HG03159 (cell line): ENCODE results near the gene SLC12A4.

ENCODE experiments used
- ATAC-seq: cut with Tn5 transposase; IDR thresholded peaks from one replicate; pipeline ENCODE4 v1.9.1; 2021; ENCODE audit warnings: mild to moderate bottlenecking, moderate library complexity; ENCODE audit not compliant: unreplicated experiment

SLC12A4 gene

DNA sequence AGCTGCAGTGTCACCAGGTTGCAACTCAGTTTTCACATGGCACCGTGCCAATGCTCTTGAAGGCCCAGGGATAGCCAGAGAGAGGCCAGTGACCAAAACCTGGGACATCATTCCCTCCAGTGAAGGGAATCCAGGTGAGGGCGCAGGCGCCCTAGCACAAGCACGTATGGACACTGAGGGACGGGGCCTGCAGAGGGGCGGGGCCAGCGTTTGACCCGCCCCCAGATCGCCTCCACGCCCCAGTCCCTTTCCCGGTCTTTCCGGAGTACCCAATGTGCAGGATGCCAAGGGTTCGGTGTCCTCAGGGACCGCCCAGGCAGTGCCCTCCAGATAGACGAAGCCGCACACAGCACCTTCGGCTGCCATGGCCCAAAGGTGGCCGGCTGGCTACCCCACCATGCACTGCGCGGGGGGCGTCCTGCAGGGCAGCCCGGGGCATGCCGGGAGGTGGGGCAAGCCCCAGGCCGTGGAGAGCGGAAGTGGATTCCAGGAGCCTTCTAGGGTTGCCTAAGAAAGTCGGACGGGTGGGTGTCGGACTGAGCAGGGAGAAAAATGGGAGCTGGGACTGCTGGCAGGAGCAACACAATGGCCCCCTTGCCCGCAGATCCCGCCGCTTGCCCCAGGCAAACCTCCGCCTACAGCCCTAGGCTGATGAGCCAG is 4.6 kb downstream of the SLC12A4 start:
- ATAC-seq, result no peak

DNA sequence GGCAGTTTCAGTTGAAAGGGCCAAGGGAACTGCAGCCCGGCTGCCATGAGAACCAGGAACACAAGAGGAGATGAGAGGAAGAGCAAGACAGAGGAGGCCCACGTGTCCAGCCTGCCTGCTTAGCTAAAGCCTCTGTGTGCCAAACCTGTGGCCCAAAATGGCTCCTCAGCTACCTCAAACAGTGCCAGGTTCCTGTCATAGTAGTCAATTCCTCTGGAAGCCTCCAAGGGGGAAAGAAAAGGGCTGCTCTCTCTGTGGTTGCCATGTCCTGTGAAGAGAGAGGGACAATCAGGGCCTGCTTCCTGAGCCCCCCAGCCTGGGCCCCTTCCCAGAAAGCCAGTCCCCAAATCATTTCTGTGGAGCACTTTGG is 5.2 kb downstream of the SLC12A4 start:
- ATAC-seq, result no peak

DNA sequence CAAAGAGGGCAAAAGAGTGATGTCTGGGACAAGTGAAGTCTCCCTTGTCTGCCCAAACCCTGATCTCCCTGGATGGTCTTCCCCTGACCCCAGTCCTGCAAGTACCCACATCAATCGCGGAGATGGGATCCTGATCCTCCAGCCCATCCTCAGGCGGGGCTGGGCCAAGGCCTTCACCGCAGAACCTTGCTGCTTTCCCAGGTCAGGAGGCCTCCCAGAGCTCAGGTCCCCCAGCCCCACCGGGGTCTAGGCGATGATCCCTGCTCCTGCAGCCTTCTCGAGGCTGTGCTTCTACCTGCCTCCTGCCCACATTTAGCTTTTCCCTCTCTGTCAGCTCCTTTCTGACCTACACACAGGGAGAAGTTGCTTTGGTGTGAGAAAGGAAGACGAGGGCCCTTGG is 6.3 kb downstream of the SLC12A4 start:
- ATAC-seq, result no peak

DNA sequence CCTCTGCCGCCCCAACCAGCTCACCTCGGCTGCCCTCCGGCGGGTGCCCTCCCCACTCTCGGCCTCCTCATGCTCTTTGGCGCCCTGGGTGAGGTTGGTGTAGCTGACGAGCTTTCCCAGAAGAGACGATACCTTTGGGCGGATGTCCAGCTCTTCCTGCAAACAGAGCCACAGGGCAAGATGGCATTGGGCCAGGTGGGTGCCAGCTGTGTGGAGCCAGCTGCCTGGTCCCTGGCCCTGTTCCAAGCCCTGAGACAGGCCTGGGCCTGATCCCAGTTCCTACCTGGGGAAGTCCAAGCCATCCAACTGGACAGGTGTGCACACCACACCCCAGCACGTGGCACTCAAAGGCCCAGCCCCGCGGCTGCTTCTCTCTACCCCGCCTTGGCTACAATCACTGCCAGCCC is 6.9 kb downstream of the SLC12A4 start:
- no peak for ATAC-seq

DNA sequence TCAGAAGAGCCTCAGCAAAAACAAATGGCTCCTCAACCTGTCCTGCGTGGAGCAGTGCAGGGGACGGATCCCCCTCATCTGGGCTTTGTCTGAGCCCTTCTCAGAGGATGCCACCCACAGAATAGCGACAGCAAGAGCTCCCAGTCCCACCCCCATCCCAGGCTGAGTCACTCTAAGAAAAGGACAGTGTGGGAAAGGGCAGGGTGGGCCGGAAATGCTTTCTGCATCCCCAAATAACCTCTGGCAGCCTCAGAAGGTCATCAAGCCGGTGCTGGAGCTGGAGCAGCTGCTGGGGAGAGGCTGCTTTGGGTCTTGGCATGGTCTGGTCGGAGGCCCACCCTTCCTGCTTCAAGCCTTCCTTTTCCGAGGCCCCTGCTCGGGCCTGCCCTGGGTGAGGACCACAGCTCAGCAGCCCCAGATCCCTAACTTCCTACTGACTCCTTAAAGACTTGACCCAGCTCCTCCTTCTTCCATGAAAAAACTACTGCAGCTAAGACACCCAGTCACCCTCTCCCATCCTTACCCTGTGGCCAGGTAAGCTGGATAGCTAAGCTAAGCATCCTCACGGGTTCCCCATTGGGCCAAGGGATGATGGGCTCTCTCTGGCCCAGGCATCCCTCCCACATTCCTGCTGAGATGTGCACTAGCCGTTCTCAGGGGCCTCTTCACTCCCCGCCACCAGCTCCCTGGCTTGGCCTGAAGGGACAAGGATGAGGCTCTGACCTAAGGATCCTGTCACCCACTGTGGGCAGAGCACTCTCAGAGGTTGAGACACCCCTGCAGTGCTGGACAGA is 8.7 kb downstream of the SLC12A4 start:
- no peak for ATAC-seq

DNA sequence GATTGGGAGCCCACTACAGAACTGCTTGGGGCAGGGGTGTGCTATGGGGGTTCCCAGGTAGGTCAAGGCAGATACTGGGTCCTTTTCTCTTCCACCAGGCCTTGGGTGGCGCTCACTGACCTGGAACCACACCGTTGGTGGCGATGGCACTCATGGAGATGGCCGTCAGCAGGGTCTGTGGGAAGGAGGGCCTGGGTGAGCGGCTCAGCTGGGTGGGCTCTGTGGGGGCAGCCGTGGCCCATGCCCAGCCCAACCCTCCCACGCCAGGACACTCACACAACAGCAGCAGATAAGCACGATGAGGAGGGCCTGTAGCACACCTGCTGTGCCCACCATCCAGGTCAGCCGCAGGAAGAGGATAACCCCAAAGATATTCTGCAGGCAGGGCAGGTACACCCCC is 10.8 kb downstream of the SLC12A4 start:
- ATAC-seq, result no peak

DNA sequence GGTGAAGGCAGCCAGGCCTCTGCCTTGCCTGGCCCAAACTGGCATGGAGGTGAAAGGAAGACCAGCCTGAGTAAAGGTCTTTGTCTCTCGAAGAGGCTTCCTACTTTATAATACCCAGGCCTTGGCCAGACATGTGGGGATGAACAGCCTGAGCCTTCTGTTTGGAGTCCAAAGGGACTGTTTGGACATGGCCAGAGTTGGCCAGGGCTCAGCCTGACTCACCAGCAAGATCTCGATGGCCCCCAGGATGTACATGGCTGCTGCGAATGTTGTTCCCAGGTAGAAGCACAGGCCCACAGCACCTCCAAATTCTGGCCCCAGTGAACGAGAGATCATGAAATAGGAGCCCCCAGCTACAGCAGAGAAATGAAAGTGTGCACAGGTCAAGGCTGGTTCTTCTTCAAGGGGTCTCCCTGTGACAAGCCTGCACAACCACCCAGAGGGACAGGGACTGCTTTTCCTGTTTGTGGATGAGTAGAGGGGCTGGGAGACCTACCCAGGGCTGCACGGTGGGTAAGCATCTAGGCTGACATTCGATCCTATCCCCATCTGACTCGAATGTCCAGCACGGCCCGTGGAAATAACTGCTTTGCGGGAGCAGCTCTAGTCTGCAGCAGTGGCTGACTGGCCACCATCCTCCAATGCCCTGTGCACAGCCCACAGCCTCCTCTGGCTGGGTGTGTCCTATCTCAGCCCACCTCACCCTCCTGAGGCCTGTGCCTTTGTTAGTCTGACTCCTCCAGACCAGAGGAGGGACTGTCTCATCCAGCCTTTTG is 13.8 kb downstream of the SLC12A4 start:
- no peak for ATAC-seq

DNA sequence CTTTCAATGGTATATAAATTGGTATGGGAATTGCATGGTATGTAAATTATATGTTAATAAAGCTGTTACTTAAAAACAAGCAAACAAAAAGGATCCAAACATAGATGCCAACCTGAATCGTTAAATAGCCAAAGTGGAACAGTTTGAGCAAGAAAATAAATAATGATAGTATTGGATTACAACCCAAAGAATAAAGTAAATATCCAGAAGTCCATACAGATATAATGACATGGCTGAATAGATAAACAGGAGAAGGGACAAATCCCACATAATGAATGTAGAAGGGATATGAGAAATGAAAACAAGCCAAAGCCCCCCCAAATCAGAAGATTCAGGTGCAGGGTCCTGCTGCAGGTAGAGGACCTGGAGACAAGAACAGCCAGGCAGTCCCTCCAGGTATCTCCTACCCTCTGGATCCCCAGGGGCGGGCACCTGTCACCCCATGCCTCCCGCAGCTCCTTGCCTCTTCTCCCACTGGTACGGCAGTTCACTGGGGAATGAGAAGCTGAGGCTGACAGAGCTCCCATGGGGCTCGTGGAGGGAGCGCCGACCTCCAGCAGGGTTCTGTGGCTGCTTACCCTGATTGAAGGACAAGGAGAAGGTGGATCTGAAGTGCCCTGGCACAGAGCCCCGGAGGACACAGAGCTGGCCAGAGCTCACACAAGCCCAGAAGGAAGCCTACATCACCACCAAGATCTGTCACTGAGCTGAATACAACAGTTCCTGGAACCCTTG is 14.6 kb downstream of the SLC12A4 start:
- ATAC-seq, result no peak

DNA sequence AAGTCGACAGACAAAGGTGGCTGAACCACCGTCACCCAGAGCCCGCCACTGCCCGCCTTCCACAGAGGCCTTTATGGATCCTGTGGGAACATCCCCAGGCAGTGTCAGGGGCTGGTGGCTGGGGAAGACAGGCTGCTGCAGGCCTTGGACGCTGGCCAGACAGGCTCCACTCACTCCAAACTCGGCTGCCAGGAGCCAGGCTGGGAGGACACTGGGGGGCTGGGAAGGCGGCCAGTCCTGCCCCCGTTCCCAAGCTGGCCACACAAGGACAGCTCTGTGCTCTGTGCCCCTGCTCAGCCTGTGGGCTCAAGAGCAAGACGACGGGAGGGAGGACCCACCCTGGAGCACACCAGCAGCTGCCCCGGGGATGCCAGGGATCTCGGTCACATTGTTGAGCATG is 17.0 kb downstream of the SLC12A4 start:
- ATAC-seq, result no peak

DNA sequence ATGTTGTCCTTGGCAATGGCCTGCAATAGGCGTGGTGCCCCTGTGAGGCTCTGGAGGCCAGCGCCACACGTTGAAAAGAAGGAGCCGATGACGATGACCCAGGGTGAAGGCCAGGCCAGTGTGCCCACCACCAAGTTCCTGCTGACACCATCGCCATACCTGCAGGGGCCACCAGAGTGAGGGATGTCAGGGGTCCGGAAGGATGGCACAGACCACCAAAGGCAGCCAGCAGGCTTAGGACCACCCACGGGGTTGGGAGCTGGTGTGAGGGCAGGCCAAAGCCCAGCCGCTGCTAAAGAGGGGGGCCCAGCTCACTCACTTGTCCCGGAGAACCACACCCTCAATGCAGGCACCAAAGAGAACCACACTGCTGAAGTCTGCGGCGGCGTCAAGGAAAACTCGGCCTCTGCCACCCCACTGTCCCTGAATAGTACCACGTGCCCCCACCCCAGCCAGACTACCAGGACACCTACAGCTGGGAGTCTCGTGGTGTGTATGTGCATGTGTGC is 18.0 kb downstream of the SLC12A4 start:
- ATAC-seq, result no peak

DNA sequence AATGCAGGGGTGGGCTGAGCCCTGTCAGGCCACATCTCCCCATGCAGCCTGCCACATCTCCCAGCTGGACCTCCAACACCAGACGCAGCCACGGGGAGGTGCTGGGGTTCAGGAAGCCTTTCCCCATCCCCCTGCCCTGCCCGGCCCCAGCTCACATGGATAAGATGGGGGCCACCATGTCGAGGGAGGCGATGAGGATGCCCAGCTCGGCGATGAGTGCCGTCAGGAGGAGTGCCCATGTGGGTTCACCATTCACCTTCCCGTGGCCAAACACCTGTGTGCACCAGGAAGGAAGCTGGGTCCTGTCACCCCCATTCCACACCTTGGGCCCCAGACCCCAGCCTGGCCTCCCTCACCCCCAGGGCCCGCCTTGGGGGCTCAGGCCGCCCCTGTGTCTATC is 18.8 kb downstream of the SLC12A4 start:
- no peak for ATAC-seq

DNA sequence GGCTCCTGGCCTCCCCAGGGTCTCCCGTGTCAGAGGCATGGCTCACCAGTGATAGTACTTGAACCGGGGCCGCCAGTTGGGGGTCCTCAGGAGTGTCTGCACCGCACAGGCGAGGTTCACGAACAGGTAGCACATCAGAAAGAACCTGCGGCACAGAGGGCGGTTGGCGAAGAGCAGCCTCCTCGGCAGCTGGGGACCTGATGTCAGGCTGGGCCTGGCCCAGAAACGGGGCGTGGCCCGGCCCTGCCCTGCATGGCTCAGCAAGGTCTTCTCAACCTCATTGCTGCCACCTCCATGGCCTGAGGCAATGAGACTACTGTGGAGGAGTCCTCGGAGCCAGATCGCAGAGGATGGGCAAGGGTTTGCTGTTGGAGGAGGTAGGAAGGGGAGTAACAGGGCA is 20.4 kb downstream of the SLC12A4 start:
- ATAC-seq, result no peak

DNA sequence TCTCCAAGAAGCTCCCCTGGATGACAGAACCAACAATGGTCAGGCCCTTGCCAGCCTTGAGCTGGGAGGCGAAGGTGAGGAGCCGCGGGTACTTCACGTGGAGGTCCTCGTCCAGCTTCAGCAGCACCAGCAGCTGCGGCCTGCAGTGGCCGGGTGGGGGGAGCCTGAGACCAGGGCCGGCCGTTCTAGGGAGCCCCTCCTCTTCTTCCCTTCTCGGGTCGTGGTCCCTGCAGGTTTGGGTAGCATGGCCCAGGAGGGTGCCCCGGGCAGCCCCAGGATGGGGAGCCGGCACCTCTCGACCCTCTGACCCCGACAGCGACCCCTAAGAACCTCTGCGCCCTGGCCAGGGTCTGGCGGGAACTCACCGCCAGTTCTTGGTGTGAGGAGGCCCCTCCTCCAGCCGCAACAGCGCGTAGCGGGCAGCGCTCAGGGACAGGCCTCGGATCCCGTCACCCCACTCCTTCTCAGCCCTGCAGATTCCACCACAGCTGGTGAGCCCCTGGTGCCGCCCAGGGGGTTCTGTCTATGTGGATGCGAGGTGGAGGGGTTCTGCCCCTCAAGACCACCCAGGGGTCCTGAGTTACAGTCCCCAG is 21.4 kb downstream of the SLC12A4 start:
- no peak for ATAC-seq

DNA sequence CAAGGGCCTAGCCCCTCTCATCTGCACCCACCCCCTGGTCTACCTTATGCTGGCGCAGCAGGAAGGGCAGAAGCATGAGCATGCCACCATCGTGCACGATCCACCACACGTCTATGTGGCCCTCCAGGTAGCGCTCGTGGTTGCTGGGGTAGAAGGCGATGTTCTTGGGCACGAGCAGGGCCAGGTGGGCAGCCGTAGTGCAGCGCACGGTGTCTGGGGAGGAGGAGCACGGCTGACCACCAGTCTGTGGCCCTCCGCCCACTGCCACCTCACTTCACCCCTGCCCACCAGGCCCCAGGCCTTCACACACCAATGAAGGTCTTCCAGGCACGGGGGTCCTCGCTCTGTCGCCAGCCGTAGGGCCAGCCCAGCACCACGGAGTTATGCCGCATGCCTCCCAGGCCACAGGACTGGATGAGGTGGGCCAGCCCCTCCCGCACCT is 22.3 kb downstream of the SLC12A4 start:
- no peak for ATAC-seq

DNA sequence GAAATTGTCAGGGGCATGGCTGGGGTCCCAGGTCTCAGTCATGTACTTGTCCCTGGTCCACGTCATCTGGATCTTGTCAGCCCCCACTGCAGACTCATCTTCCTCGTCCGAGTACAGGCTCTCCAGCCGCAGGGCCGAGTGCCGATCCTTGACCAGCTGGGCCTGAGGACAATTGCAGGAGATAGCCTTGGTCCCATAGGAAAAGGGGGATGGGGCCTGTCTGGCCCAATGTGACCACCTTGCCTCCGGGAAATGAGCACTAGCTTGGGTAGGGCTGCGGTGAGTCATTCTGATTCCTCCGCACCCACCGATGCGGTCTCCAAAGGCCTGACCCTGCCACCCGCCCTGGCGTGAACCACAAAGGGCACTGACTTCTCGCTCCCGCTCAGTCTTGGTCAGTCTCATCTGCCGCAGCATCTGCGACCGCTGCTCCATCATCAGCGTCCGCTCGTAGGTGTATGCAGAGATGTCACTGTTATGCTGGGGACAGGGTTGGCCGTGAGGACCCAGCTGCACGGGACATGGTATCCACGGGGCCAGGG is 23.0 kb downstream of the SLC12A4 start:
- ATAC-seq, result no peak

DNA sequence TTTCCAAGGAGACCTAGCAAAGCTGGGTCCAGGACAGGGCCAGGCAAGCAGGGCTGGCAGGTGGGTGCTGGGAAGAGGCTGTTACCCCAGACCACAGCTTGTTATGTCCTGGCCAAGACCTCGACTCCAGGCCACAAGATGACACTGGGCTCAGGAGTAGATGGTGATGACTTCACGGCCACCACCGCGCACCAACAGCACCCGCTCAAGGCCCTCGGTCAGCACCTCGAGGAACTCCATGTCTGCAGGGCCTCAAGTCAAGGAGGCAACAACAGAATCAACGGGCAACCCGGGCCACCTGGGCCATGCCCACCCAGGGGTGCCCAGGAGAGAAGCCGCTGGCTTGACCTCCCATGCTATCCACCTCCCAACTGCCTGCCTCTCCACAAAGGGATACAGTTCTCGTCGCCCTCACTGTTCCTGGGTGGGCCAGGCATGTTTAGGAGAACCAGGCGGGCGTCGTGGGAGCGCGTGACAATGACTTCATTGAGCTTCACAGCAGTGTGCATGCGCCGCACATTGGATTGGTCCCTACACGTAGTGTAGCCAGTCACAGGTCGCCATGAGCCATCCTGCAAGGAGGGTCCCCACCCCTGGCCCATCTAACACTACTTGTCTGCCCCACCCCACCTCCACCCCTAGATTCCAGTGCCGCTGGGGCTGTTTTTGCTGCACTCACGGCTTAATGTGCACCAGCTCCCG is 23.6 kb downstream of the SLC12A4 start:
- ATAC-seq, result no peak

DNA sequence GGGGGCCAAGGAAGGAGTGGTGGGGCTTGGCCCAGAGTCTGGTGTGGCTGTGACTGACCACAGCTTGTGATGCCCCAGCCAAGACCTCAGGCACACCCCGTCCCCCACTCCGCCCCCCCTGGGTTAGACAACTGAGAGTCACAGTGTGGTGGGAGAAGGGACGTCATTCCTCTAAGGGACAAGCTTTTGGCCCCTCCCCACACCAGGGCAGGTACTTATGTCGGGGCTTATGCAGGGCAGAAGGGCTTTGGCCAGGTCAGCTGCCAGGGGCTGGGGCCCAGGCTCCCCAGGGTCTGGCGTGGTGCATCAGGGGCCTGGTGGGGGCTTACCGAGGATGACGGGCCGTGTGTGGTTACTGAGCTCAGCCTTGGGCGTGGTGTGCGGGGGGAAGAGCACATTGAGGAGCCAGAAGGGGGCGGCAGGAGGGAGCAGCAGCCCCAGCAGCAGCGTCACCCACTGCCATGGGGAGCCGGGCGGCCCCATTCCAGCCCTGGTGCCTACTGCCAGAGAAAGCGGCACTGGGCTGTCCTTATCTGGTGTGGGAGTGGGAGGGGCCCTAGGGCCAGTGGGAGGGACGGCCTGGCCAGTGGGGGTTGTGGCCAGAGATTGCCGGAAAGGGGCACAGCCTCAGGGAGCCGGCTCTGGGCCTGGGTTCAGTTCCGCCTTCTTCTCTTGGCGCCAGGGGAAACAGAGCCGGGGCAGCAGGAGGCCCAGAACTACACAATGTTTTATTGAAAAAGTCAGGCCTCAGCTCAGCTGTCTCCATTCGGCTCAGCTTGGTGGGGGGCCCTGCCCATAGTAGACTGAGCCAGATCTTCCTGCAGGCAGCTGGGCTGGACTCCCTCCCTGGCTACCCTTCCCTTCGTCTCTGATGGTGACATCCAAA is 24.6 kb downstream of the SLC12A4 start, which contains the start of gene LCAT:
TSS of gene LCAT (minus strand) at position 502 of the 886 bp plus-strand sequence. CDS start at position 483, 19 bp downstream.
- ATAC-seq, result no peak

DNA sequence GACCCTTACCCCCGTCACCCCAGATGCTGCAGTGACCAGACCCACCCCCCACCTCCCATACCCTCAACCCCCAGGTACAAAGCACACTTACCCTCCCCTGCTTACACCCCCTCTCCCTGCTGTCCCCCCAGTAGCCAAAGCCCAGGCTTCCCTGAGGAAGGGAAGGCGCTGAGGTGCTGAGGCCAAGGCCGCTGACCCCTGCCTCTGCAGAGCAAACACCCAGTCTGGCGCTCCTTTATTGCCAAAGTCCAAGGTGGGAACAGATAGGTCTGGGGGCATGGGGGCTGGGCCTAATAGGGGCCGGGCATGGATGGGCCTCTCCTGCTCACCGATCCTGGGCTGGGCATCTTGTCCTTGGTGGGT is 25.2 kb downstream of the SLC12A4 start:
- ATAC-seq, result no peak
